C4-2B (cell line): ENCODE data around the gene RNF13.

ENCODE experiments used
- H3K27ac ChIP-seq: fragments of 450-650 bp; 2 replicates; pipeline ENCODE4 v1.5.1; 2017
- ZFX ChIP-seq: fragments of 450-650 bp; IDR thresholded peaks from 2 replicates; pipeline ENCODE4 v1.6.1; 2017
- TF ChIP-seq, protein P1 (sequence below): fragments of 450-650 bp; conservative IDR thresholded peaks from 2 replicates; pipeline ENCODE4 v1.5.1; 2017; ENCODE audit warnings: mild to moderate bottlenecking

RNF13 gene

DNA sequence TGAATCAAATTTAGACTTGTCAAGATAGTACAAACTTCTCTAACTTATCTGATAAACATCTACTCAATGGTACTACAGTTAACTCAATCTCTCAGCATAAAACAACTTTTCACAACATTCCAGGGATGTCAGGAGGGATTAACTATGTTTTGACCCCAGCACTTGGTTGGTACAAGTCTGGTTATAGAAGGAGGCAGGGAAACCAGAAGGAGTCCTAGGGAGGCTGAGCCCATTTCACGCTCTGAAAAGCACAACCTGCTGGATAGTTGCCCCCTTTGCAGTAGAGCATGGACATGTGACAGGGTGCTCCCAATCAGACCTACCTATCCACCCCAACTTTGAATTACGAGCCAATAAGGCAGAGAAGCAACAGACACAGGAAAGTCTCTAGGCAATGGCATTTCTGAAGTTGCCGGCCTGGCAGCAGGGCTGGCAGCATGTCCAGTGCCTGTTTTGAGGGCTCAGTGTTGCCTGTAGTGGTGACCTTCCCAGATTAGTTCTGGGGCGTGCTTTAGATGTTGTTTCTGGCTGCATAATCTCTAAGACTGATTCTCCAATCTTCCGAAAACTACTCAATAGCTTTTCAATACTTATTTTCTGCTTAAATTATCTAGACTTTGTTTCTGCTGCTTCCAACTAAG is 28.8 kb upstream of the RNF13 start:
- TF ChIP-seq, protein P1, sequence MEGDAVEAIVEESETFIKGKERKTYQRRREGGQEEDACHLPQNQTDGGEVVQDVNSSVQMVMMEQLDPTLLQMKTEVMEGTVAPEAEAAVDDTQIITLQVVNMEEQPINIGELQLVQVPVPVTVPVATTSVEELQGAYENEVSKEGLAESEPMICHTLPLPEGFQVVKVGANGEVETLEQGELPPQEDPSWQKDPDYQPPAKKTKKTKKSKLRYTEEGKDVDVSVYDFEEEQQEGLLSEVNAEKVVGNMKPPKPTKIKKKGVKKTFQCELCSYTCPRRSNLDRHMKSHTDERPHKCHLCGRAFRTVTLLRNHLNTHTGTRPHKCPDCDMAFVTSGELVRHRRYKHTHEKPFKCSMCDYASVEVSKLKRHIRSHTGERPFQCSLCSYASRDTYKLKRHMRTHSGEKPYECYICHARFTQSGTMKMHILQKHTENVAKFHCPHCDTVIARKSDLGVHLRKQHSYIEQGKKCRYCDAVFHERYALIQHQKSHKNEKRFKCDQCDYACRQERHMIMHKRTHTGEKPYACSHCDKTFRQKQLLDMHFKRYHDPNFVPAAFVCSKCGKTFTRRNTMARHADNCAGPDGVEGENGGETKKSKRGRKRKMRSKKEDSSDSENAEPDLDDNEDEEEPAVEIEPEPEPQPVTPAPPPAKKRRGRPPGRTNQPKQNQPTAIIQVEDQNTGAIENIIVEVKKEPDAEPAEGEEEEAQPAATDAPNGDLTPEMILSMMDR = no peak
- no peak for TF ChIP-seq ZFX
- H3K27ac ChIP-seq = no peak overlapping the region

DNA sequence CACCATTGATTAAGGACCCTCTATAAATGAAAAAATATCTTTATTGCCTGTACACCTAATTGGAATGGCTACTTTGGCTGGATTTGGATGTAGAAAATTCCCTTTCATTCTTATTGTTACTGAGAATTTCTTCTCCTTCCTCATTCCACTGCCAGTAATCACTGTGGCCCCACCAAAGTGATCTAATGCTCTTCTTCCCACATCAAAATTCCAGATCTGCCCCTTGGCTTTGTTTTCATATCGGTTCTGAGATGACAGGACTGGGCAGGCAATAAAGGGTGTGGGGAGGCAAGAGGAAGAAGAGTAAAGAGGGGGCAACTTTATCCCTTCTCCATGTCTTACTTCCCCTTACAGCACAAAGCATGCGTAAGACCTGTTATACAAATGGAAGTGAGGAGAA is 22.7 kb upstream of the RNF13 start:
- TF ChIP-seq, protein P1 = no peak
- TF ChIP-seq ZFX = no peak
- H3K27ac ChIP-seq = no peak overlapping the region

DNA sequence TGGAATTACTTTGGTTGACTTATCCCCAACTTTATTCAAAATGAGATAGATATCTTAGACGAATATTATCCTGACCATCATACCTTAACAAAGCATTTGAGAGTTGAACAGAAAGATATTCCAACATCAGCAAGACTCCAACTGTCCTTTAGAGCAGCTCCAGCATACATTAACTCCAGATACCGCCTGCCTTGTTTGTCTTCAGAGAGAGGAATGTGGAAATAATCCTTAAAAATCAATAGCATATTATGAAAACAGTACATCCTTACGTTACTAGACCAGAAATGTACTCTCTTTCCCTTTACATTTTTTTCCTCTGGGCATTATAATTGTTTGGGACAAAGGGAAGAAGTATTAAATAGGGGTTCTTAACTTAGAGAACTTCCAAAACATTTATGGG is 22.3 kb upstream of the RNF13 start:
- H3K27ac ChIP-seq = no peak overlapping the region
- TF ChIP-seq ZFX = no peak
- TF ChIP-seq, protein P1 = no peak

DNA sequence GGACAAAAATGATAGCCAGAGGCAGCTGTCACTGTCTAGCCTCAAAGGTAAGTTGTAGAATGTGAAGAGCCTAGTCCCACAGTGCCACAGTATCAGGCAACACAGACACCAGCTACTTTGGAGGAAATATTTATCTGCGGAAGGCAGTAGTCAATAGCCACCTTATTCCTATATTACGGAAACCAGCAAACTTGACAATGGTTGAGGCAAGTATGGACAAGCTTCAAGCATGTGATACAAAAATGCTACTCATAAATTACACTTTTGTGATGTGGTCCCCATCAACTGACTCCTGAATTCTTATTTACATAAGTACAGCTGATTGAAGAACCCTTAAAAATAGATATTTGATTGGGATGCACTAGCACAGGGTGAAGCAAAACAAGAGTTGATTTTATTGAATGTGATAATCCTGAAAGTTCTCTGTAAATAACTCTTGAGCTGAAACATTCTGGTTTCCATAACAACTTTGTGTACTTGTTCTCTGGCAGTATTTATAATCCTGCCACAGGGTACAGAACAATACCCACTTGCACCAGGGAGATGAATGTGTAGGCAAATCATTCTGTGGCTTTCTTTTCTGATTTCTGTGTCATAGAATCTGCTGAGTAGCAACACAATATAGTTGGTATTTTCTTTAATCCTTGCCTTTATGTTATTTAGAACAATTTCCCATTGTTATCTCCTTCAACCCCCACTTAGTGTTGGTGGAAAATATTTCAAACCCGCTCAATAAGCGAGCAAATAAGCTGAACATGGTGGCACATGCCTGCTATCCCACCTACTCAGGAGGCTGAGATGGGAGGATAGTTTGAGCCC is 20.4 kb upstream of the RNF13 start, which contains the start of gene ANKUB1:
TSS of gene ANKUB1 (minus strand) at position 103 of the 819 bp plus-strand sequence. CDS start 188 bp downstream, outside the sequence.
- no peak within 1 kb of the TSS for H3K27ac ChIP-seq
- TF ChIP-seq, protein P1 = no peak
- no peak for TF ChIP-seq ZFX

DNA sequence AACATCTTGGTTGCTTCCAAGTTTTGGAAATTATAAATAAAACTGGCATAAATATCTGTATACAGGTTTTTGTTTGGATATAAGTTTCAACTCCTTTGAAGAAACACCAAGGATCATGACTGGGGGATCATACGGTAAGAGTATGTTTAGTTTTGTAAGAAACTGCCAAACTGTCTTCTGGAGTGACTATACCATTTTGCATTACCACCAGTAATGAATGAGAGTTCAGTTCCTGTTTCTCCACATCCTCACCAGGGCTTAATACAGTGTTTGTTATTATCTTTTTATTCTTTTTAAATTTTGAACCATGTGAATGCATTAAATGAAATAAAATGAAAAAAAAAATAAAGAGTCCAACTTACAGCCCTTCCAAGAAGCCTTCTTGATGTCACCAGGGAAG is 17.0 kb upstream of the RNF13 start:
- no peak for TF ChIP-seq ZFX
- TF ChIP-seq, protein P1 = no peak
- H3K27ac ChIP-seq = no peak overlapping the region

DNA sequence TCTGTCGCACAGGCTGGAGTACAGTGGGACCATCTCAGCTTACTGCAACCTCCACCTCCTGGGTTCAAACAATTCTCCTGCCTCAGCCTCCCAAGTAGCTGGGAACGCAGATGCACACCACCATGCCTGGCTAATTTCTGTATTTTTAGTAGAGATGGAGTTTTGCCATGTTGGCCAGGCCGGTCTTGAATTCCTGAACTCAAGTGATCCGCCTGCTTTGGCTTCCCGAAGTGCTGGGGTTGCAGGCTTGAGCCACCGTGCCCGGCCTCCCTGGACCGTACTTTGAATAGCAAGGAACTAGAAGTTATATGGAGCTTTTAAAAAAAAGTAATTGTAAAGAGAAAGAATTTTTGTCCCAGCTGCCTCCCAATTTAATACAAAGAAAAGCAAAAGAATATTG is 12.3 kb upstream of the RNF13 start:
- TF ChIP-seq, protein P1 = no peak
- no peak for TF ChIP-seq ZFX

DNA sequence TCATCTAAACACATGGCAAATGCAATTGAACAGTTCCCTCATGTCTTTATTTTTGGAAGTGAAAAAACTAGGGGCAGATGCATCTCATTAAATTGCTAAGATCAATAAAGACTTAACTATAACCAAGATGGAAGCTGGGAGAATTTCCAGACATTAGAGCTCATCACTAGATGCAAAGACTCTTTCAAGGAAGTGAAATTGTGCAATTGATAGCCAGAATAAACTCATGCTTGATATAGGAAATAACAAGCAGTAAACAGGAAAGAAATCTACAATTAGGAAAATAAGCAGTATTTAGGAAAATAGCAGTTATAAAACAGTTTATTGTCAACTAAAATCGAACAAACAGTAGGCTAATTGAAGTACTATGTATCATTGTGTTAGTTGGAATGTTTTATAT is 11.8 kb upstream of the RNF13 start:
- no peak for TF ChIP-seq ZFX
- TF ChIP-seq, protein P1 = no peak
- no peak overlapping the region for H3K27ac ChIP-seq

More for the DNA sequence above, 12.3 kb upstream of the RNF13 start:
- H3K27ac ChIP-seq = no peak overlapping the region
